HL-60 (cell line): ENCODE data around the gene CEP57.

Source experiments
- DNase-seq, 2 experiments: peaks; one replicate each; pipeline ENCODE4 v3.0.0-alpha.2; 2010 to 2020; ENCODE audit warnings: low read depth in 1 of 2, low spot score in 1 of 2
- H3K27ac ChIP-seq: fragments of 250-450 bp; sonication (Bioruptor Pico); replicated peaks from 2 replicates; pipeline ENCODE4 v1.5.1; 2020; ENCODE audit warnings: mild to moderate bottlenecking, moderate library complexity
- H3K27me3 ChIP-seq: fragments of 250-450 bp; sonication (Bioruptor Pico); 2 replicates; pipeline ENCODE4 v1.5.1; 2021; ENCODE audit warnings: mild to moderate bottlenecking, moderate library complexity; ENCODE audit not compliant: insufficient read depth, poor library complexity, severe bottlenecking
- H3K4me3 ChIP-seq: replicated peaks from 2 replicates; pipeline ENCODE4 v1.5.1; 2011; ENCODE audit warnings: mild to moderate bottlenecking, control low read depth, low read length; ENCODE audit not compliant: insufficient read depth
- GABPA ChIP-seq: IDR thresholded peaks from 2 replicates; pipeline ENCODE4 v1.6.1; 2012; ENCODE audit warnings: low read depth
- POLR2AphosphoS5 ChIP-seq: IDR thresholded peaks from 2 replicates; pipeline ENCODE4 v1.6.1; 2012; ENCODE audit warnings: low read depth
- SPI1 ChIP-seq: IDR thresholded peaks from 2 replicates; pipeline ENCODE4 v1.6.1; 2012; ENCODE audit warnings: low read depth, mild to moderate bottlenecking, borderline replicate concordance
- TF ChIP-seq, protein P1 (sequence below): IDR thresholded peaks from 2 replicates; pipeline ENCODE4 v1.6.1; 2012; ENCODE audit warnings: low read depth; ENCODE audit not compliant: insufficient replicate concordance
- TF ChIP-seq, protein P2 (sequence below): IDR thresholded peaks from one replicate; pipeline ENCODE4 v1.5.1; 2011; ENCODE audit warnings: low read length, control low read depth, inconsistent platforms; ENCODE audit not compliant: insufficient read depth

CEP57 gene

DNA sequence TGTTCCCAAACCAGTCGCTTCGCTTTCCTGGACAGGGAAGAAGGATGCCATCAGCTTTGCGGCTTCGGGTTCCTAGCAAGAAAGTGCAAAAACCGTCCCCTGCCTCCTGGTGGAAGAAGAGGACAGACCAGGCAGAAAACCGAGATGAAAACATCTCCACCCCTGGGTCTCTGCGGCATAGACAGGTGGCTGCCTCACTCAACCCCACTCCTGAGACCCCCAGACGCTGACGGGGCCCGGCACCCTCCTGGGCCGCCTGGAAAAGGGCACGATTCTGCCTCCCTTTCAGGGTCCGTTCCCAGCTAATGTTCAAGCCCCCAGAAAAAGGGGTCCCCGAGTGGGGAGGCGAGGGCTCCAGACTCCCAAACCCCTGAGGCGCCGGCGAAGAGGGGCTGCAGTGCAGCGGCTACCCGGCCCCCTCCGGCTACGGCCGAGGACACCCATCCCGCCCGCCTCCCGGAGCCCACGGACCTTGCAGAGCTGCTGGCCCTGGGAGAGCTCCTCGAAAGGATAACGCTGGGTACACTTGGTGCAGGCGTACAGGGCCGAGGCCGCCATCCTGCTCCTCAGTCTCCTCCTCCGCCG lies 1.3 kb upstream of the CEP57 start:
- H3K4me3 ChIP-seq = peak overlapping the region; percentile 97
- TF ChIP-seq POLR2AphosphoS5 (no peak), SPI1 (no peak), GABPA (no peak)
- TF ChIP-seq, protein P1, sequence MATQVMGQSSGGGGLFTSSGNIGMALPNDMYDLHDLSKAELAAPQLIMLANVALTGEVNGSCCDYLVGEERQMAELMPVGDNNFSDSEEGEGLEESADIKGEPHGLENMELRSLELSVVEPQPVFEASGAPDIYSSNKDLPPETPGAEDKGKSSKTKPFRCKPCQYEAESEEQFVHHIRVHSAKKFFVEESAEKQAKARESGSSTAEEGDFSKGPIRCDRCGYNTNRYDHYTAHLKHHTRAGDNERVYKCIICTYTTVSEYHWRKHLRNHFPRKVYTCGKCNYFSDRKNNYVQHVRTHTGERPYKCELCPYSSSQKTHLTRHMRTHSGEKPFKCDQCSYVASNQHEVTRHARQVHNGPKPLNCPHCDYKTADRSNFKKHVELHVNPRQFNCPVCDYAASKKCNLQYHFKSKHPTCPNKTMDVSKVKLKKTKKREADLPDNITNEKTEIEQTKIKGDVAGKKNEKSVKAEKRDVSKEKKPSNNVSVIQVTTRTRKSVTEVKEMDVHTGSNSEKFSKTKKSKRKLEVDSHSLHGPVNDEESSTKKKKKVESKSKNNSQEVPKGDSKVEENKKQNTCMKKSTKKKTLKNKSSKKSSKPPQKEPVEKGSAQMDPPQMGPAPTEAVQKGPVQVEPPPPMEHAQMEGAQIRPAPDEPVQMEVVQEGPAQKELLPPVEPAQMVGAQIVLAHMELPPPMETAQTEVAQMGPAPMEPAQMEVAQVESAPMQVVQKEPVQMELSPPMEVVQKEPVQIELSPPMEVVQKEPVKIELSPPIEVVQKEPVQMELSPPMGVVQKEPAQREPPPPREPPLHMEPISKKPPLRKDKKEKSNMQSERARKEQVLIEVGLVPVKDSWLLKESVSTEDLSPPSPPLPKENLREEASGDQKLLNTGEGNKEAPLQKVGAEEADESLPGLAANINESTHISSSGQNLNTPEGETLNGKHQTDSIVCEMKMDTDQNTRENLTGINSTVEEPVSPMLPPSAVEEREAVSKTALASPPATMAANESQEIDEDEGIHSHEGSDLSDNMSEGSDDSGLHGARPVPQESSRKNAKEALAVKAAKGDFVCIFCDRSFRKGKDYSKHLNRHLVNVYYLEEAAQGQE = no peak
- TF ChIP-seq, protein P2, sequence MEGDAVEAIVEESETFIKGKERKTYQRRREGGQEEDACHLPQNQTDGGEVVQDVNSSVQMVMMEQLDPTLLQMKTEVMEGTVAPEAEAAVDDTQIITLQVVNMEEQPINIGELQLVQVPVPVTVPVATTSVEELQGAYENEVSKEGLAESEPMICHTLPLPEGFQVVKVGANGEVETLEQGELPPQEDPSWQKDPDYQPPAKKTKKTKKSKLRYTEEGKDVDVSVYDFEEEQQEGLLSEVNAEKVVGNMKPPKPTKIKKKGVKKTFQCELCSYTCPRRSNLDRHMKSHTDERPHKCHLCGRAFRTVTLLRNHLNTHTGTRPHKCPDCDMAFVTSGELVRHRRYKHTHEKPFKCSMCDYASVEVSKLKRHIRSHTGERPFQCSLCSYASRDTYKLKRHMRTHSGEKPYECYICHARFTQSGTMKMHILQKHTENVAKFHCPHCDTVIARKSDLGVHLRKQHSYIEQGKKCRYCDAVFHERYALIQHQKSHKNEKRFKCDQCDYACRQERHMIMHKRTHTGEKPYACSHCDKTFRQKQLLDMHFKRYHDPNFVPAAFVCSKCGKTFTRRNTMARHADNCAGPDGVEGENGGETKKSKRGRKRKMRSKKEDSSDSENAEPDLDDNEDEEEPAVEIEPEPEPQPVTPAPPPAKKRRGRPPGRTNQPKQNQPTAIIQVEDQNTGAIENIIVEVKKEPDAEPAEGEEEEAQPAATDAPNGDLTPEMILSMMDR = no peak

GRCh38 chr11:95789506-95790122 lies 684 bp upstream of the CEP57 start, which contains the start of gene FAM76B:
TSS of gene FAM76B (minus strand) at chr11:95789782. CDS start at chr11:95789478, 304 bp downstream.
- Histone ChIP-seq H3K4me3 (peak within 1 kb of the TSS; percentile 97), H3K27ac (peak within 1 kb of the TSS; percentile 99), H3K27me3 (no peaks in the 10 kb centered on the region)
- DNase-seq = peak; percentile 94 to 98
- TF ChIP-seq, protein P2 = no peak
- peak; percentile 60; the same call in 1 of the 2 replicates for TF ChIP-seq SPI1
- TF ChIP-seq POLR2AphosphoS5 = peak; percentile 93
- TF ChIP-seq, protein P1 = no peak
- peak; percentile 73 for TF ChIP-seq GABPA

More for the DNA sequence above, 1.3 kb upstream of the CEP57 start:
- no peaks in the 10 kb centered on the region for H3K27me3 ChIP-seq
- peak in 1 of 2 experiments; percentile 38 for DNase-seq
- peak overlapping the region; percentile 99 for H3K27ac ChIP-seq

GRCh38 chr11:95790933-95791708 lies 823 bp downstream of the CEP57 start:
- TF ChIP-seq POLR2AphosphoS5 (no peak; the same call in none of the 2 replicates), SPI1 (0 out of 2 replicates have a peak, but pooled peaks have one; percentile 1)
- TF ChIP-seq, protein P2 = no peak
- H3K27me3 ChIP-seq = no peaks in the 10 kb centered on the region
- peak overlapping the region; percentile 99 for H3K27ac ChIP-seq
- H3K4me3 ChIP-seq = peak overlapping the region; percentile 97
- DNase-seq = peak; percentile 68 to 77
